NK-92 (cell line): ENCODE results near the gene TMEM219.

Experiments
- DNase-seq: peaks from one replicate; lab custom pipeline; 2025; ENCODE audit not compliant: unreplicated experiment; lab: John Stamatoyannopoulos, UW

Gene TMEM219

DNA sequence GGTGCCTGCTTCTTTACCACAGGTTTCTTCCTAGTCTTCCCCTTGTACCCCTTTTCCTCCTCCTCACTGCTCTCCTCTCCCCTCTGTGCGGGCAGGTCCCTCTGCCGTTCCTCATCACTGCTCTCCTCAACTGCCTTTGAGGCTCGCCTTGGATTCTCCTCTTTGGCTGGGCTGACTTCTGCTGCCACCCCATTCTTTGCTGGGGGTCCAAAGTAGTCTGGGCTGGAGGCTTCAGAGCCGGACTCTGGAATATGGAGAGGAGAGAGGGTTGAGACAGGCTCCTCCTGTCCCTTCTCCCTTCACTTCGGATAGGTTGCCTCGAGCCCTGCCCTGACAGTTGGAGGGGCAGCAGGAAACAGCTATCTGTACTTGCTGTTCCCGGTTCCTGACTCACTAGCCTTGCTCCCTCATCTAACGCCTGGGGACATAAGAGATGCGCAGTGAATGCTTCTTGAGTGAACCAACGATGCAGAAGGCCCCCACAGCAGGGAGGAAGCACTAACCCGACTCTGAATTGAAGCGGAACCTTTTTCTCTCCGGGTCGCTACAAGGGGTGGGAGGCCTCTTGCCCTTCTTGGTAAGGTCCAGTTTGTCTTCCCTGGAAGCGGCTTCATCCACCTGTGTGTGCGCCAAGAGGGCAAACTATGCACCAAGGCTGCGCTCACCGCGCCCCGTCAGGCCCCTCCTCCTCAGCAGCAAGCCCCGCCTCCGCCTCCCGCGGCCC lies 32.9 kb downstream of the TMEM219 start:
- DNase-seq: no peak

DNA sequence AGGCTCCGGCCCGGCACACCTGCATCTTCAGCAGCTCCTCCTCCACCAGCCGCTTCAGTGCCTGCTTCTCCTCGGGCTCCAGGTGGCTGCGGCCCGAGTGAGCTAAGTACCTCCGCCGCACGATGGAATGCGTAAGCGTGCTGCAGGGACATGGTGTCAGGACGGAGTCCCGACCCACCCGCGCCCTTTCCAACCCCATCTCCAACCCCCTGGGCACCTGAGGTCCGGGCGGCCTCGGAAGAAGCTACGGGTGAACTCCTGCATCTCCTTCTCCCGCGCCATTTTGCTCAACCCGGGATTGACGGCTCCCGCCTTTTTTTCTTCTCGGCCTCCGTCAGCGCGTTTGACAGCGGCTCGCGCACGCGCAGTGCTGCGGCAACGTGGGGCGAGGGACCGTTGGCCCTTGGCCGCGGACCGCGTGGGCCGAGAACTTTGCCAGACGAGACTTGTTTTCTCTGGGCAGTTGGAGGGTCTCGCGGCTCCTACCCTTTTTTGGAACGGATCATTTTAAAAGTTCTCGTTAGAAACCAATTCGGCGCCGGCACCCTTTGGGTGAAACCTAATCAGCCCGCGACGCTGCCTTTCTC lies 33.5 kb downstream of the TMEM219 start, which contains the start of gene HIRIP3:
Gene HIRIP3 (minus strand): TSS at position 294 of the 587 bp plus-strand sequence. CDS start 12 bp downstream, at position 282.
- DNase-seq: no peak

DNA sequence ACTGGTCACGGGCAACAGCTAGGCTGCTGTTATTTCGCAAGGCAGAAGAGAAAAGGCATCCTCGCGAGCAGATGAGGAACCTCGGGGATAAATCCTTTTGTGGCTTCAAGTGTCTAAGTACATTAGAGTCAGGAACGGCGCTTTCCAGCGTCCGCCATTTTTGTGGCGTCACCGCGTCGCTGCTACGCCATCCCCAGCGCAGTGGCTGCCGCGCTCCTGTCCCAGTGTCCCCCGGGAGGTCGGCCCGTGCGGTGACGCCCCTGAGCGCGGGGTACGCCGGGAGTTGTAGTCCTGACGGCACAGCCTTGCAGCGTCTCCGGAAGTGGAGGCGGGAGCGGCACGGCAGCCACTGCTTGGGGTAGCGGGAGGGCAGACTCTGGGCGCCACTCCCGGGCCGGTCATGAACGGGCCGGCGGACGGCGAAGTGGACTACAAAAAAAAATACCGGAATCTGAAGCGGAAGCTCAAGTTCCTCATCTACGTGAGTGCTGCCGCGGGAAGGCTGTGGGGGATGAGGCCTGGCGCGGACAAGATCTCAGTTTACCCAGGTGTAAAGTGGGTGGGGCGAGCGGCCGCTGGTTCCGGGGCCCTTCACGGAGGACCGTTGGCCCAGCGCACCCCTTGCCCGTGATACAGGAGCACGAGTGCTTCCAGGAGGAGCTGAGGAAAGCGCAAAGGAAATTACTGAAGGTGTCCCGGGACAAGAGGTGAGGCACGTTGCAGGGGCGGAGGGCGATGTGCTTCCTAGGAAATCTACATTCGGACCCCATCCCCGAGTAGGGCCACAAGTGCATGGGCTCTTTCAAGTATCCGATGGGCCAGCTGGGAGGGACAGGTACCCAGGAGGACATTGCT lies 34.3 kb downstream of the TMEM219 start, which contains the start of gene INO80E:
Gene INO80E (plus strand): TSS at position 331 of the 855 bp plus-strand sequence. CDS start 70 bp downstream, at position 401.
- peak; percentile 91 for DNase-seq

DNA sequence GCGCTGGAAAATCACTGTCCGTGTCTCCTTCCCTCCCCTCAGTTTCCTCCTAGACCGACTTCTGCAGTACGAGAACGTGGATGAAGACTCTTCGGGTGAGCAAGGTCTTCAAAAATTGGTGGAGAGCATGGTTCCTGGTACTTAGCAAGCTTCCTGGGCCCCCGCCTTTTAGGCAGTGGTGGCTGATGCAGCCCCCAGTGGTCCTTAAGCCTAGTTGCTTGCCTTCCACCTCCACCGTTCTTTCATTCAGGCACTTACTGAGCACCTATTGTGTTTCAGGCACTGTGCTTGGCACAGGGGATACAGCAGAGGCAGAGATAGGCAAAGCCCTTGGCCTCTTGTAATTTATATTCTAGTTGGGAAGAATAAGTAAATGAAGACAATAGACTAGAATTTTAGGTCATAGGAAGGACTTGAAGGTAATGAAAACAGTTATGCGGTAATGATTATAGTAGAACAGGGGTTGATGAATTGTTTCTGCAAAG lies 34.9 kb downstream of the TMEM219 start:
- no peak for DNase-seq

DNA sequence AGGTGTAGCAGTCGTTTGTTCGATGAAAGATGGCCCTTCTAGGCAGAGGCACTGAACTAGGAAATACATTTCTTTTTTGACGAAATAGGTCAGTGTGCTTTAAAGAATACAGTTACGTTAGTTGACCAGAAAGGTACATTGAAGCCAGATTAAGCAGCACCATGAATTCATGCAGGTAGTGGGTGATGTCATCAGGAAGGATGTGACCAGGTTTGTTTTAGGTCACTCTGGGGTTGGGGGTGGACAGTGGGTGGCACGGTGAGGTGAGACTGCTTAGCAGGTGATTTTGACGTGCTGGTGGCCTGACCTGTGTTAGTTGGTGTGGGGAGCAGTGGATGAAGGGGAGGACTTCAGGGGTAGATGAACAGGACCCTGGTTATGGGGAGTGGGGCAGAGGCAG lies 37.7 kb downstream of the TMEM219 start:
- no peak for DNase-seq

DNA sequence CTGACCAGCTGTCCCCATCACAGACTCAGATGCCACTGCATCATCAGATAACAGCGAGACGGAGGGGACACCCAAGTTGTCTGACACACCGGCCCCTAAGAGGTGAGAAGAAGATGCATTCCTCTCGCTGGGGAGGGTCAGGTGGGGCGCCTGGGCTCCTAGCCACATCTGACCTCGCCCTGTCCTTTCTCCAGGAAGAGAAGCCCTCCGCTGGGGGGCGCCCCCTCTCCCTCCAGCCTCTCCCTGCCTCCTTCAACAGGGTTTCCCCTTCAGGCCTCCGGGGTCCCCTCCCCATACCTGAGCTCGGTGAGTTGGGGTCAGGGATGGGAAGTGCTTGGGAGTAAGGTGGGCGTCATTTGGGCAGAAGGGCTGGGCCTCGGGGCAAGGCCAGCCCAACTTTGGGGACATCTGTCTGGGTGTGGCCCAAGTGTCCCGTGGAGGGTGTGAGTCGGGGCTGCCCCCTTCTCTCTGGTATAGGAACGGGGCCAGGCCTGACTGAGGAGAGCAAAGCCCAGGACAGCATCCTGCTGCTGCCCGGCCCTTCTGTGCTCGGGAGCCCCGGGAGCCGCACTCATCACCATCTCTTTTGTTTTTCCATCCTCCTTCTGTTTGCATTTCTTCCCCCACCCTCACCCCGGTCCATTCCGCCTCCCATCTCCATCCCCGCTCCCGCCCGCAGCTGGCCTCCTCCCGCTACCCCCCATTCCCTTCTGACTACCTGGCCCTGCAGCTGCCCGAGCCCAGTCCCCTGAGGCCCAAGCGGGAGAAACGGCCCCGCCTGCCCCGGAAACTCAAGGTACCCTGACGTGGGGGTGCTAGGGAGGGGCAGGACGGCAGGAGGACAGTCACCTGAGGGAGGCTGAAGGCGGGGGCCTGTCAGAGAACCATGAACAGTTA lies 39.1 kb downstream of the TMEM219 start:
- no peak for DNase-seq

DNA sequence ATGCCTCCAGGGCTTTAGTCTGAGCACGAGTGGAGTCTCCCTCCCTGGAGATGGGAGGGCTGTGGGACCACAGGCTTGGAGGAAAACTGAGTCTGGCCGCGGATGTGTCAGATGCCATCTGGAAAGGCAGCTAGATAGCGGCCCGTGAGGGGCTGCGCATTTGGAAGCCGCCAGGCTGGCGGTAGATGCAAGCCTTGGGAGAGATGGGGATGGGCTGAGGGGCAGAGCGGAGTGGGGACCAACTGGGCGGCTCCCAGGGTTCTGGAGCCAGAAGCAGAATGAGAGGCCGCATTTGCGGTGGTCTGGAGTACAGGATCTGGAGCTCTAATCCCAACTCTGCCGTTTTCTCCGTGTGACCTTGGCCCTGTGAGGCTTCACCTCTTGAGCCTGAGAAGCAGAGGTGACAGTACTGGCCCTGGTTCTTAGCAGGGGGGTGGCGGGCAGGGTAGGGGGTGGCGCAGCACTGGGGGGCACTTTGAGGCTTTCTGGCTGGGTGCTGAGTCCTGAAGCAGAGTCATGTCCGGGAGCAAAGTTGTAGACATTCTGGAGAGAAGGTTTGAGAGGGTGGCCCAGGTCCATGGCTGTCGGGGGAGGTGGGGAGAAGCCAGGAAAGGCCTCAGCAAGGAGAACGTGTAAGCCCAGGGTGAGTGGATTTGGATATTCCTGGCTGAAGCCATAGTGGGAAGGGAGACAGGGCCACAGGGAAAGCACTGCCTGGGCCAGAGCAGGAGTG lies 40.9 kb downstream of the TMEM219 start:
- DNase-seq: no peak

DNA sequence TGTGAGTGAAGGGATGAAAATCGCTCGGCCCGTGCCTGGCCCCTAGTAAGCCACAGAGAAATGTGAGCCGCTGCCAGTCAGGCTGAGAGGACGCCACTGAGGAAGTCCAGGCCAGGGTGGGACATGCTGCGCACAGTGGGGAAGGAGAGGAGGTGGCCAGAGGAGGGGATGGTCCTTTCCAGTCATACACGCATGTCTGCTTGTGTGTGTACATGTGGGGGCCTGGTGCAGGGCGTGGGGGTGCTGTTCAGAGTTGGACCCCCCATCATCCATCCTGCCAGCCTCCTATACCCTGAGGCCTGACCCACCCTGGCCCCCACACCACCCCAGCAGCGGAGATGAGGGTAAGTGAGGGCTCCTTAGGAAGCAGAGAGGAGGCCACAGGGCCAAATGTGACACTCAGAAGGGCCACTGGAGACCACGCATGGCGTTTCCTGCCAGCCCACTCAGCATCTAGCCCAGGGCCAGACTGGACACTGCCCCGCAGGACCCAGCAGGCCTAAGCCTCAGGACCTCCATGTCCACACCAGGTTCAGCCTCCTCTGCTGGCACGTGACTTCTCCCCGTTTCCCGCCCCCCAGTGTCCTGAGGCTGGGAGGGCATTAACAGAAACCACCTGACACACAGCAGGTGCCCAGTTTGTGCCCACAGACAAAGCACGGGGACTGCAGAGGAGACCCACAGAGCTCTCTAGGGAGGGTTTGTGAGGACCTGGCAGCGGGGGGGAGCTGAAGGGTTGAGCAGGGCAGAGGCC lies 42.0 kb downstream of the TMEM219 start:
- DNase-seq: no peak

DNA sequence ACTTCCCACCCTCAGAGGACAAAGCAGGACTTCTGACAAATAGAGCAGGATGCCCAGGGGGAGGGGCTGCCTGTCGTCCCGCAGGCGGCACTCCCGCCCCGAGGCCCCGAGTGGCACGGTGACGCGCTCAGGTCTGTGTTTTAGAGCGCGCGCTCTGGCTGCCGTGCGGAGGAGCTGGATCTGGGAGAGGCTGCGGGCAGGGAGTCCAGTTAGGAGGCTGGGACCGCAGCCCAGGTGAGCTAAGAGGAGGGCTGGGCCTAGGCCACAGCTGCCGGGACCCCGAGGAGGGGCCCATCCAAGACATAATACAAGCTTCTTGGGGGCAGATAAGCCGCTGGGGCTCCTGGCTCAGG lies 42.5 kb downstream of the TMEM219 start:
- DNase-seq: no peak

DNA sequence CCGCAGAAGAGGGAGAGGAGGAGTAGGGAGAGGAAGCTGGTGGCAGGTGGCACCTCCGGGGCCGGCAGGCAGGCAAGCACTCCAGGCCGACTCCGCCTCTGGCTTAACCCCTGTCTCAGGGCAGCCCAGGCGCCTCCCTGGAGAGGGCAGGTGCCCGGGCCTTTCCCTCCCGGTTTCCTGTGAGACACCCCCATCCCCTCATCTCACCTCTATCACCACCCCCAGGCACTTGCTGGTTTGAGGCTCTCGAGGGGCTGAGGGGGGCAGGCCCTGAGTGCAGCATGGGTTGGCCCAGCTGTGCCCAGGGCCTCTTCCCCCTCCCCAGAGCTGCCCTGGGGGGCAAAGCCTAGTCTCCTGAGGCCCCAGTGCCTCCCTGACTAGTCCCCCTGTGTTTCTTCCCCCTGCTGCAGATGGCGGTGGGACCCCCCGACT lies 42.9 kb downstream of the TMEM219 start:
- DNase-seq: no peak

DNA sequence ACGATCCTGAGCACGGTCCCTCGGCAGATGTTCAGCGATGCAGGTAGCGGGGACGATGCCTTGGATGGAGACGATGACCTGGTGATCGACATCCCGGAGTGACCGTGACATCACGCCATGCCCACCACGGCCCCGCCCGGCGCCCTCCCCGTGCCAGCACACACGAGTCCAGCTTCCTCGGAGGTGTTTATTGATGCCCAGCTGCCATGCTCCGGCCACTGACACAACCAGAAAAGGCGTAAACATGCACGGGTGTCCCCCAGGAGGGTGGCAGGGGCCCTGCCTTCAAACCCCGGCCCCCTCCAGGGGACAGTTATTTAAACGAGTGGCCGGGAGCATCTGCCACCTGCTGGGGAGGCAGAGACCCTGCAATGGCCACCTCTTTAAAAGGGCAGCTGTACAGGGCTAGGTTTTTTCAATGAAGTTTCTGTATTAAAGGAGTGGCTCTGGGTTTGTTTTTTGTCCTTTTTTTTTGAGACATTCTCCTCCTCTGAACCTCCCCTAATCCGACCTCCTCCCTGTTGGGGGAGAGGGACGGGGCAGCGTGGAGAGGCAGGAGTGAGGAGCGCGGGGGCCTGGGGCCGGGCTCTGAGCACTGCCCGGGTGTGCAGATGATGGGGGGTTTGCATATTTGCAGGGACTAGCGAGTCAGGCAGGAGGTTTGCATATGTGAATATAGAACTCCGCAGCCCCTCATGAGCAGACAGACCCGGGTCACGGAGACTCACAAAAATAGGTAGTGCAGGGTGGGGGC lies 43.6 kb downstream of the TMEM219 start:
- DNase-seq: no peak

DNA sequence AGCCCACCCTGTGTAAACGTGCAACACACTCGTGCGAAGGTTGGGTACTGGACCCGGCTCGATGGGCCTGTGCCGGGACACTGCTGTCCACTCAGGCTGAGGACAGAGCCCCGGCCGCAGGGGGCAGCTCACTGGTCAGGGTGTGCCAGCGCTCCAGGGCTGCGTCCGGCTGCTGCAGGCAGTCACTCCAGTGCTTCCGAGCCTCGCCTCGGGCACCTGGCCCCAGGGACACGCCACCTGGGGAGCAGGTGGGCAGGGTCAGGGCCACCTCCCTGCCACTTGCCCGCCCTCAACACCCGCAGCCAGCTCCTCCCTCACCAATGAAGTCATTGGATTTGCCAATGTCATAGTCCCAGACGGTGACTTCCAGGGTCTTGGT lies 44.2 kb downstream of the TMEM219 start:
- DNase-seq: no peak

DNA sequence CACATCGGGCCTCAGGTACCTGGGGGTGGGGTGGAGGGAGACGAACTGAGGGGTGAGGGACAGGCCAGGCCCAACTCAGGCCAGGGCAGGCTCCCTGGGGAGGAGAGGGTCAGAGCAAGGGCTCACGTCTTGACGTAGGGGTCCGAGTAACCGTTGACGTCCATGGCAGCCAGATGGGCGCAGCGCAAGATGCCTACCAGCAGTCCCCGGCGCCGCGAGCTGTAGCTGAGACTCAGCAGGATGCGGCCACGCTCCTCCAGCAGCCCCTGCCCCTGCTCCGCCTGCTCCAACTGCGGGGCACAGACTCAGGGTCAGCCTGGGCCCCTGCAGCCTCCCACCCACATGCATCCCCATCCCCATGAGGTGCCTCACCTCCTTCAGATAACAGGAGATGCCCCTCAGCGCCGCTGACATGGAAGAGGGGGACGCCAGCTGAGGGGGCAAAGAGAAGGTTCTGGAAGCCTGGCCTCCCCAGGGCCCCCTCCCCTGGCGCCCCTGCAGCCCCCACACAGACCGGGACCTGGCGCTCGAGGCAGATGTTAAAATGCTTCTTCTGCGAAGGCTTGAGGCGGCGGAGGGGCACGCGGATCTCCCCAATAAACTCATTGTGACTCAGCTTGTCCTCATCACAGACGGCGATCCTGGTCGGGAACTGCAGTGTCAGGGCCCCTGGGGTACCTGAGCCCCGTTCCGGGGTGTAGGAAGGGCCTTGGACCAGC lies 44.9 kb downstream of the TMEM219 start:
- no peak for DNase-seq

DNA sequence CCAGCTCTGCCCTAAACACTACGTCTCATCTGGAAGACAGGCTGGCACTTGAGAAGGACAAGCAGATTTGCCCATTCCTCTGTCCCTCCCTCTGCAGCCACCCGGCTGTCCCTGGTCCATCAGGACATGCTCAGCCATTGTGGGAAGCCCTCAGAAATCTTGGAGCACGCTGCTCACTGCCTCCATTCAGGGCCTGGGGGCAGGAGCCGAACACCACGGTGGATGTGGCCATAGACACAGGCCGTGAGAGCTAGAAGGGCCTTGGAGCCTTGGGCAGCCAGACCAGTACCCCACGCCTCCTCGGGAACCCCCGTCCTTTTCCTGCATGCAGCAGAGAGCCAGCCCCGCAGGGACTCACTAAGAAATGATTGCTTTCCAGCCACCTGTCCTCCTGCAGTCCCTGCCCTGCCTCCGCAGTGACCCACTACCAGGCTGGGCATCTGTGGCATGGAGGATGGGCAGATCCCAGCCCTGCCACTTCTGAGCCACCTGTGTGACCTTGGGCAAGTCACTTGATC lies 45.6 kb downstream of the TMEM219 start:
- DNase-seq: no peak

DNA sequence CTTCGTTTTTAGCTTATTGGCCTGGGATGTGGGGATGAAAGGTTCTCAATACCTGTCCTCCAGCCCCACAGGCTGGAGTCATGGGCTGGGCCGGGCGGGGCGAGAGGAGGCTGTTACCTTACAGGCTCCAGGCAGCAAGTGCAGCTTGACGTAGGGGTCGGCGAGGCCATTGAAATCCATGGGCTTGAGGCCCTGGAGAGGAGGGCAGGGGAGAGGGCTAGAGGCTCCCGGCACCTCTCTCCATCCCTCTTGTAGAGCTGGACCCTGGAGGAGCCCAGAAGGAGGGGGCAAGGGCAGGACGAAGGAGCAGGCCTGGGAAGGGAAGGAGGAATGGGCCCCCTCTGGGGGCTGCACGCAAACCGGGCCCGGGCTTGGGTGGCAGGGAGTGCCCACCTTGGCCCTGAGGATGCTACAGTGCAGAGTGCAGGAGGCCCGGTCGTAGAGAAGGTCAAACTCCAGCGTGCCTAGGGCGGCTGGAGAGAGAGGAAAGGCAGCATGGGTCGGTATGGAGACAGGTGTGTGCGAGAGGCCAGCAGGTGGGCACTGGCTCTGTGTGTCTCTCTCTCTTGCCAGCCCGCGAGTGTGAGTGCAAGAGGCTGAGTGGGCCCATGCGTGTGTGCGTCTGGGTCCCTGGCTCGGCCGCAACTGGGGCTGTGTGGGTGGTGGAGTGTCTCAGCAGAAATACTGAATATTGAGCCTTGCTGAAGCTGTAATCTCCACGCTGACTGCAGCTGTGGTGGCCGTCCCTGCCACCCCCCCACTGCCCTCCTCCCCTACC lies 47.4 kb downstream of the TMEM219 start:
- no peak for DNase-seq

DNA sequence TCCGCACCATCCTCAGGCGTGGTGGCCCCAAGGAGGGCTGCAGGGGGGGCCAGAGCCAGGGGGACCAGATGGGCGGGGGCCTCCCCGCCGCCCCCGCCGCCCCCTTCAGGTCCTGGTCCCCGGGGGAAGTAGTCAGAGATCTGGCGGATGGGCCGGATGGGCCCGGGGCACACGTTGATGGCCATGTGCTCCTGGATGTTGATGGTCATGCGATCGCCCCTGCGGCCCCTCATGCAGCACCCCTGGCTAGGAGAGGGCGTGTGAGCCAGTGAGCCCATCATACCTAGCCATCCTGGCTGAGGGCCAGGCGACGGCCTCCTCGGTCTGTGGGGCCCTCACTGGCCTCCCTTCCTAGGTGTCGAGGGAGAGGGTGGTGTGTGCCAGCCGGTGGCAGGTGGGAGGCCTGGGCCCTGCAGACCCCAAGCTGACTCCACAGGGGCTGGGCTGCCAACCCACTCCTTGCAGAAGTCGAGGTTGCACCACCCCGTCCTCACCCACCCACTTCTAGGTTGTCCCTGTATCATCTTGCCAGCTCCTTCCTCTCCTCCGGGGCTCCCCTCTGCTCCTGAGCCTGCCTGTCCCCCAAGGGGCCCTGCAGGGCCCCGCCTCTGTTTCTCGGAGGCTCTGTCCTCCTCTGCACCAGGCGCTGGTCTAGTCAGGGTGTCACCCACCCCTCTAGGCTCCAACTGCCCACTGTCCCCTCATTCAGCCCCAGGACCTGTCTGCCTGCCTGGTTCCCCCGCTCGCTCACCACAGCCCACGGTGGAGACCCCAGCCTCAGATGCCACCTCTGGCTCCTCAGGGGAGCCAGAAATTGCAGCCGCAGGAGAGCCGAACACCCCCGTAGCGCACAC lies 48.3 kb downstream of the TMEM219 start:
- no peak for DNase-seq
